ENCODE data around the gene HAUS5.
"Not testable (repeated sequence)": the region's sequence is repeated elsewhere in the genome, so short reads cannot be mapped to it uniquely, and the experiment has no call there.

The HAUS5 gene

GRCh38 chr19:35644206-35644986, 31.9 kb downstream of the HAUS5 start:
- DNase-seq: peak; percentile 87

GRCh38 chr19:35644987-35645679, 32.6 kb downstream of the HAUS5 start:
- DNase-seq: peak; percentile 11

- DNase-seq: no peak
These were observed 33.4 kb downstream of the HAUS5 start for GRCh38 chr19:35645680-35646511.

GRCh38 chr19:35648017-35648961, 35.8 kb downstream of the HAUS5 start, which contains the start of gene COX6B1:
Gene COX6B1 (plus strand): TSS chr19:35648323. CDS start chr19:35651244, 2,921 bp downstream.
- peak; percentile 89 for DNase-seq

GRCh38 chr19:35650581-35650980, 38.0 kb downstream of the HAUS5 start:
- DNase-seq: no peak

GRCh38 chr19:35654828-35655227, 42.3 kb downstream of the HAUS5 start:
- not testable (repeated sequence) for DNase-seq

GRCh38 chr19:35655600-35655999, 43.1 kb downstream of the HAUS5 start:
- no peak for DNase-seq

GRCh38 chr19:35656700-35657099, 44.2 kb downstream of the HAUS5 start:
- DNase-seq: no peak

GRCh38 chr19:35657904-35658700, 45.6 kb downstream of the HAUS5 start:
- DNase-seq: no peak

- no peak for DNase-seq
These were observed 49.4 kb downstream of the HAUS5 start for GRCh38 chr19:35661995-35662340.

- DNase-seq: no peak
These were observed 51.4 kb downstream of the HAUS5 start for GRCh38 chr19:35663981-35664380.

- no peak for DNase-seq
These were observed 52.6 kb downstream of the HAUS5 start for GRCh38 chr19:35665157-35665556.

- no peak for DNase-seq
These were observed 53.1 kb downstream of the HAUS5 start for GRCh38 chr19:35665604-35666003.

- DNase-seq: no peak
These were observed 53.8 kb downstream of the HAUS5 start, which contains the start of gene UPK1A for GRCh38 chr19:35666251-35666913. Gene UPK1A (plus strand): TSS chr19:35666517. CDS start chr19:35666813, 296 bp downstream.

- DNase-seq: no peak
These were observed 57.0 kb downstream of the HAUS5 start for GRCh38 chr19:35669566-35669965.

- no peak for DNase-seq
These were observed 57.4 kb downstream of the HAUS5 start for GRCh38 chr19:35669974-35670373.

GRCh38 chr19:35670686-35671085, 58.2 kb downstream of the HAUS5 start:
- no peak for DNase-seq

GRCh38 chr19:35671818-35672217, 59.3 kb downstream of the HAUS5 start:
- DNase-seq: no peak

GRCh38 chr19:35673121-35673804, 60.7 kb downstream of the HAUS5 start:
- no peak for DNase-seq

Measured in NK-92 treated with Interleukin-12 subunit alpha and Interleukin-12 subunit beta, amount 100 ng/mL, for 24 hours (cell line).